BJ (cell line): ENCODE results near the gene R3HDM4. TPM values are rescaled to one million over a fixed set of nuclear protein-coding genes. Genes with fewer than 3 reads are reported as not detected.

Experiments used
- CTCF ChIA-PET: fragments of 350-600 bp; formaldehyde crosslinking; extraction: SDS; loops from one replicate; lab custom pipeline; 2021; ENCODE audit warnings: antibody characterized with exemption, inconsistent platforms; lab: Yijun Ruan, JAX
- POLR2A ChIA-PET: fragments of 300-600 bp; sonication (Branson Sonifier 250); formaldehyde crosslinking; extraction: SDS; loops from one replicate; lab custom pipeline; 2021; ENCODE audit warnings: antibody characterized with exemption; lab: Charles Lee
- DNase-seq: peaks from one replicate; pipeline ENCODE4 v3.0.0-alpha.2; 2011; ENCODE audit warnings: low read depth
- H3K27me3 ChIP-seq: 2 replicates; pipeline ENCODE4 v1.6.0; 2011; ENCODE audit warnings: low read length; ENCODE audit not compliant: control insufficient read depth, insufficient read depth
- H3K36me3 ChIP-seq: 2 replicates; pipeline ENCODE4 v1.5.1; 2011; ENCODE audit warnings: low read length; ENCODE audit not compliant: control insufficient read depth, insufficient read depth
- H3K4me3 ChIP-seq: 2 replicates; pipeline ENCODE4 v1.5.1; 2011; ENCODE audit warnings: low read depth, mild to moderate bottlenecking, control low read depth, low read length
- CTCF ChIP-seq: IDR thresholded peaks from 2 replicates; pipeline ENCODE4 v1.5.1; 2011; ENCODE audit warnings: low read depth, mild to moderate bottlenecking, control low read depth, inconsistent platforms, low read length, moderate library complexity; ENCODE audit not compliant: insufficient read depth
- polyA plus RNA-seq: library from polyadenylated mRNA; depleted of rRNA; stranded (reverse); fragments of >200 nt; gene quantifications from 2 replicates; pipeline ENCODE4 v1.2.3, GENCODE V29; 2011

Gene R3HDM4
- polyA plus RNA-seq, 1 experiment: 46.6 TPM

GRCh38 chr19:947090-947706, 34.2 kb upstream of the R3HDM4 start:
- POLR2A ChIA-PET: no interaction called here
- CTCF ChIA-PET: no interaction called here
- Histone ChIP-seq H3K36me3 (peaks cover 28% of the 10 kb centered on the region), H3K27me3 (no peaks in the 10 kb centered on the region), H3K4me3 (no peak overlapping the region)
- no peak for DNase-seq
- TF ChIP-seq CTCF: no peak

- peaks cover 35% of the 10 kb centered on the region for H3K36me3 ChIP-seq
- TF ChIP-seq CTCF: no peak
- DNase-seq: no peak
- H3K4me3 ChIP-seq: no peak overlapping the region
- POLR2A ChIA-PET: no interaction called here
- H3K27me3 ChIP-seq: no peaks in the 10 kb centered on the region
- CTCF ChIA-PET: interaction anchor here (1.3 kb wide), 1 partner anchor 9 kb away, joined by 3 read pairs; no protein-coding TSS in a partner anchor
Observed at GRCh38 chr19:945401-946252, 32.6 kb upstream of the R3HDM4 start.

- peaks cover 35% of the 10 kb centered on the region for H3K36me3 ChIP-seq
- H3K4me3 ChIP-seq: no peak overlapping the region
- ChIA-PET POLR2A (no interaction called here), CTCF (interaction anchor here (1.3 kb wide), 1 partner anchor 8 kb away, joined by 3 read pairs; no protein-coding TSS in a partner anchor)
- TF ChIP-seq CTCF: no peak
- no peak for DNase-seq
- no peaks in the 10 kb centered on the region for H3K27me3 ChIP-seq
Observed at GRCh38 chr19:944663-945241, 31.7 kb upstream of the R3HDM4 start.

GRCh38 chr19:944171-944567, 31.1 kb upstream of the R3HDM4 start:
- peaks cover 40% of the 10 kb centered on the region for H3K36me3 ChIP-seq
- ChIA-PET CTCF (no interaction called here), POLR2A (no interaction called here)
- no peaks in the 10 kb centered on the region for H3K27me3 ChIP-seq
- no peak for DNase-seq
- H3K4me3 ChIP-seq: no peak overlapping the region
- TF ChIP-seq CTCF: no peak
